Natural killer cell treated with Interleukin-12 subunit alpha and Interleukin-12 subunit beta and Interleukin-15 and Interleukin-18, amount 100 ng/mL, for 72 hours (primary cell): ENCODE data around the gene ATG16L1. TPM values are rescaled to one million over a fixed set of nuclear protein-coding genes. Genes with fewer than 3 reads are reported as not detected.

Experiments used
- ATAC-seq, 2 donors: fragments of 150-1000 bp; cut with Tn5 transposase in 1 of 2; sonication (Bioruptor Pico), chemical (Tn5 transposase) in 1 of 2; 2 replicates each; pipeline ENCODE4 v1.10.0; 2021
- DNase-seq: peaks from one replicate; pipeline ENCODE4 v3.0.0; 2022; ENCODE audit warnings: low spot score
- H3K27ac Mint-ChIP-seq, 2 donors: 1 replicate in 1 of 2; 2 replicates in 1 of 2; pipeline ENCODE4 v1.8.0; 2022; ENCODE audit warnings: mixed read lengths in 2 of 2, mild to moderate bottlenecking in 1 of 2, moderate library complexity in 1 of 2
- H3K27me3 Mint-ChIP-seq, 2 donors: 1 replicate in 1 of 2; 2 replicates in 1 of 2; pipeline ENCODE4 v1.8.0; 2022; ENCODE audit warnings: mixed read lengths in 2 of 2
- H3K36me3 Mint-ChIP-seq: one replicate; pipeline ENCODE4 v1.8.0; 2022; ENCODE audit warnings: mixed read lengths
- H3K4me1 Mint-ChIP-seq, 2 donors: 1 replicate in 1 of 2; 2 replicates in 1 of 2; pipeline ENCODE4 v1.8.0; 2022; ENCODE audit warnings: low read depth in 2 of 2, mixed read lengths in 2 of 2, mild to moderate bottlenecking in 1 of 2
- H3K4me3 Mint-ChIP-seq: one replicate; pipeline ENCODE4 v1.8.0; 2022; ENCODE audit warnings: mixed read lengths
- H3K9me3 Mint-ChIP-seq: 2 replicates; pipeline ENCODE4 v1.8.0; 2022; ENCODE audit warnings: mixed read lengths
- total RNA-seq, 2 donors: library from RNA; stranded (reverse); gene quantifications; one replicate each; pipeline ENCODE4 v1.2.3, GENCODE V29; 2022

The ATG16L1 gene
- 10 to 100 TPM; 39.5 to 78.6 TPM for total RNA-seq

DNA sequence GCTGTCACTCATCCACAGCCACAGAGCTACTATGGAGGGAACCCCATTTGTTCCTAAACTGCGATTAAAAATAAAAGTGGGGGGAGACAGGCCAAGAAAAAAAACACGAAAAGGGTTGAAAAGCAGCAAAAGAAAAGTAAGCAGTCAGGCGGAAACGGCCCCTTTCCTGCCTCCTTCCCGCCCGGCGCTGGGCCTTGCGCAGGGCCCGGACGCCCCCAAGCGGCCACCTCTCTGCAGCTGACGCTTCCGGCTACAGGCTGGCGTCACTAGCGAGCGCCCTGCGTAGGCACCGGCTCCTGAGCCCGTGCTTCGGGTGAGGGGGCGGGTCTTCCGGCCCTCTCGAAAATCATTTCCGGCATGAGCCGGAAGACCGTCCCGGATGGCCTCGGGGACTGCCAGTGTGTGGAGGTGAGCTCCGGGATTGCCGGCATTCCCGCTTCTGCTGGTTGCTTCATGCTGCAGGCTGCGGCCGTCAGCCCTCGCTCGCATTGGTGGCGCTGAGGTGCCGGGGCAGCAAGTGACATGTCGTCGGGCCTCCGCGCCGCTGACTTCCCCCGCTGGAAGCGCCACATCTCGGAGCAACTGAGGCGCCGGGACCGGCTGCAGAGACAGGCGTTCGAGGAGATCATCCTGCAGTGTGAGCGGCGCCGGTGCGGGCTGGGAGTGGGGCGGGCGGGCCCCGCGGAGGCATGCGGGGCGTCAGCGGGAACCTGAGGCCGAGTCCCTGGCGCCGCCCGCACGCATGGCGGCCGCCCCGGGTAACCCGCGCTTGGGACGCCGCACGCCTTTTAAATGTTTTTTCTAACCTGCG is at the start of gene ATG16L1:
Gene ATG16L1 (plus strand): TSS at position 368 of the 811 bp plus-strand sequence. CDS start 155 bp downstream, at position 523.
- H3K9me3 Mint-ChIP-seq = no peaks in the 10 kb centered on the region
- peak within 1 kb of the TSS; percentile 86 to 90 for H3K27ac Mint-ChIP-seq
- H3K4me3 Mint-ChIP-seq = peak within 1 kb of the TSS; percentile 94
- no peaks in the 10 kb centered on the region for H3K27me3 Mint-ChIP-seq
- DNase-seq = peak; percentile 98
- peaks cover 46 to 60% of the 10 kb centered on the region in 2 donors for H3K4me1 Mint-ChIP-seq
- H3K36me3 Mint-ChIP-seq = peaks cover 4% of the 10 kb centered on the region
- peak; percentile 99 to 100 for ATAC-seq

DNA sequence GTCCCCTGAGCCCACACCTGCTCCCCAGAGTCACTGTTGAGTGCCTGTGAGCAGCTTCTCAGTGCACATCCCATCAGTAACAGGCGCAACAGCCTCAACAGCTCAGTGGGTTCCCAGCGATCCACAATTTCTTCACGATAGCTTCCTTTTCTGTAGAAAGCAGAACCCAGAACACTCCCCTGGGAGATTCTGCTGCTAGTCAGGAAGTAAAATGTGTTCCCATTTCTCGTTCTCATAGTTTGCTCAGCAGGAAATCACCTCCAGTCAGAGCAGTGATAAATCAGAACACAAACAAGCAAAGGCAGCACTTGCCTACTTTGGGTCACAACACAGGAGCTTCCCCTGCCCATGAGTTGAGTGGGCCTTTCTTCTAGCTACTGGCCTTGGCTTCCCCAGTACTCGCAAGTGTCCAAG is 48.9 kb upstream of the ATG16L1 start:
- no peak for DNase-seq
- no peak overlapping the region for H3K4me3 Mint-ChIP-seq
- H3K27ac Mint-ChIP-seq = peak overlapping the region; percentile 60 to 61
- no peak for ATAC-seq
- no peaks in the 10 kb centered on the region for H3K9me3 Mint-ChIP-seq
- H3K4me1 Mint-ChIP-seq = peaks cover 8 to 19% of the 10 kb centered on the region in 2 donors
- H3K36me3 Mint-ChIP-seq = peaks cover 11% of the 10 kb centered on the region
- H3K27me3 Mint-ChIP-seq = no peaks in the 10 kb centered on the region

DNA sequence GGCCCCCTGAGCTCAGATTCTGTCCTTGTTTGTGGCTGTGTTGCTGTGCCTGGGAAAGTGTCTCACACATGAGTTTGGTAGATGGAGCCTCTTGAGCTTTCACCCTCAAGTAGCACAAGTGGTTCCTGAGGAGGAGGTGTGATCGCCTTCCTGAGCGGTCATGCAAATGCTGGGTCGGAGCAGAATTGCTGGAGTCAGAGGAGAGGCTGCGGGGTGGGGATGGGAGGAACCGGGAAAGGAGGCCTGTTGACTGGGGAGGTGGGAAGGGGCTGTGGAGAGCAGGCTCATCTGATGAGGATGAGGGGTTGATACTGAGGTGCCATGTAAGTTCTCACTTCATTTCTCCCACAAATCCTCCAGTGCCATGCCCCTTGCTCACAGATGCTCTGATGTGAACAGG is 48.4 kb upstream of the ATG16L1 start:
- Mint-ChIP-seq H3K4me1 (peaks cover 11 to 23% of the 10 kb centered on the region in 2 donors), H3K27ac (peak overlapping the region; percentile 60 to 61), H3K36me3 (peaks cover 8% of the 10 kb centered on the region), H3K9me3 (no peaks in the 10 kb centered on the region), H3K27me3 (no peaks in the 10 kb centered on the region), H3K4me3 (no peak overlapping the region)
- DNase-seq (peak; percentile 25), ATAC-seq (no peak)

DNA sequence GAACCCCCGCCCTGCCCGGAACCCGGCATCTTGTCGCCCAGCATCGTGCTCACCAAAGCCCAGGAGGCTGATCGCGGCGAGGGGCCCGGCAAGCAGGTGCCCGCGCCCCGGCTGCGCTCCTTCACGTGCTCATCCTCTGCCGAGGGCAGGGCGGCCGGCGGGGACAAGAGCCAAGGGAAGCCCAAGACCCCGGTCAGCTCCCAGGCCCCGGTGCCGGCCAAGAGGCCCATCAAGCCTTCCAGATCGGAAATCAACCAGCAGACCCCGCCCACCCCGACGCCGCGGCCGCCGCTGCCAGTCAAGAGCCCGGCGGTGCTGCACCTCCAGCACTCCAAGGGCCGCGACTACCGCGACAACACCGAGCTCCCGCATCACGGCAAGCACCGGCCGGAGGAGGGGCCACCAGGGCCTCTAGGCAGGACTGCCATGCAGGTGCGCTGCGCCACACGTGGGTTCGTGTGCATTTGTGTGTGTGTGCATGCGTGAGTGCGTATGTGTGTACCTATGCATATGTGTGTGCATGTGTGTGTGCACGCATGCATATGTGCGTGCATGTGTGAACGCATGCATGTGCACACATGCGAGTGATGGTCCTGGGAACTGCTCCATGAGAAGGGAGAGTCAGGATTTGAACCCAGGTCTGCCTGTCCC is 47.1 kb upstream of the ATG16L1 start:
- peaks cover 8% of the 10 kb centered on the region for H3K36me3 Mint-ChIP-seq
- H3K27ac Mint-ChIP-seq = no peak overlapping the region

DNA sequence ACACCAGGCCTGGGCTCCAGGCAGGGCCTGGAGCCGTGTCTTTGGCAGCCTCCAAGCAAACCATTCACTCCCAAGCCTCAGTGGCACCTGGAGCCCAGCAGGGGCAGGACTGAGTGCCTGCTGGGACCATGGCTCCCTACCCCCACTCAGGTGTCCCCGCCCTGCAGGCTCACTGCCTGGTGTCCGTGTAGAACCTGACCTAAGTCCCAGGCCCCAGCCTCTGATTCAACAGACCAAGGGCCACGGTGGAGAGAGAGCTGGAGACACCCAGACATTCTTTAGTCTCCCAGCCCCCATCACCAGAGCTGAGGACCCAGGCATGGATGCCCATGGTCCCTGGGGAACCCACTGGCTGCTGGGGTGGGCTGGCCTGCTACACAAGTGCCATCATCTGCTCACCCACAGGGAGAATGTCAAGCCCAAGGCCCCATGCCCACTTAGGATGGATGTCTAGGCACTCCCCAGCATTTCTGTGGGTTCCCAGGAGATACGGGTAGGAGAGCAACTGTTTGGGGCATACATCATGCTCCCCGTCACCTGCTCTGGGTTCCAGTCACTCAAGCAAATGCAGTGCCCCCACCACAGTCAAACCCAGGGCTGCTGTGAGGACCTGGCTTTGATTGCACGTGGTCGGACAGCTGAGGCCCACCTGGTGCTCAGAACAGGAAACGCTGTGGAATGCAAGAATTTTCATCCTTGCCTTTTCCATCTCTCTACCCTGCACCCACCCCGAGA is 42.9 kb upstream of the ATG16L1 start:
- no peaks in the 10 kb centered on the region for H3K36me3 Mint-ChIP-seq

More for the DNA sequence above, 47.1 kb upstream of the ATG16L1 start:
- ATAC-seq (no peak), DNase-seq (no peak)
- peaks cover 18 to 32% of the 10 kb centered on the region in 2 donors for H3K4me1 Mint-ChIP-seq
- H3K4me3 Mint-ChIP-seq = no peak overlapping the region
- no peaks in the 10 kb centered on the region for H3K27me3 Mint-ChIP-seq
- no peaks in the 10 kb centered on the region for H3K9me3 Mint-ChIP-seq

DNA sequence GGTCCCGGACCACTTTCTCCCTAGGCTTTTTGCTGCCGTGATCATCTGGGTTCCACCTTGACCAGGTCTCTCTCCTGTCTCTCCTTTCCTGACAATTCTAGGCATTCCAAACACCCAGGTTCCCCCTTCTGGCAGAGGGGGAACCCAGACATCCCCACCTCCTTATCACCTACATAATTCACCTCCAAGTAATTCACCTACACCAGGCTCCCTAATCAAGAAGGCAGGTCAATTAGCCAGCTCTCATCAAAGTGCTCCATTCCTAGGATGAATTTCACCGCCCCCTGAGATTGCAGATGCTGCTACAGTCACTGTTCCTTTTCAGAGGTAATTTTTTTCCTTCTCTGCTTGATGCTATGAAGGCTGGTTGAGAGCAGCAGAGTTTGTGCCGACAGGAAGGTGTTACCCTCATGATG is 42.3 kb upstream of the ATG16L1 start:
- no peak for ATAC-seq
- H3K27me3 Mint-ChIP-seq = no peaks in the 10 kb centered on the region
- peaks cover 15 to 27% of the 10 kb centered on the region in 2 donors for H3K4me1 Mint-ChIP-seq
- DNase-seq = peak; percentile 3
- peak overlapping the region; percentile 70 to 74 for H3K27ac Mint-ChIP-seq
- H3K36me3 Mint-ChIP-seq = no peaks in the 10 kb centered on the region
- H3K4me3 Mint-ChIP-seq = peak overlapping the region; percentile 38
- no peaks in the 10 kb centered on the region for H3K9me3 Mint-ChIP-seq

More for the DNA sequence above, 42.9 kb upstream of the ATG16L1 start:
- H3K4me1 Mint-ChIP-seq = peaks cover 15 to 27% of the 10 kb centered on the region in 2 donors
- H3K27me3 Mint-ChIP-seq = no peaks in the 10 kb centered on the region
- DNase-seq (peak; percentile 56), ATAC-seq (peak; percentile 21 to 47)
- H3K4me3 Mint-ChIP-seq = peak overlapping the region; percentile 38
- no peaks in the 10 kb centered on the region for H3K9me3 Mint-ChIP-seq
- peak overlapping the region; percentile 70 to 74 for H3K27ac Mint-ChIP-seq

DNA sequence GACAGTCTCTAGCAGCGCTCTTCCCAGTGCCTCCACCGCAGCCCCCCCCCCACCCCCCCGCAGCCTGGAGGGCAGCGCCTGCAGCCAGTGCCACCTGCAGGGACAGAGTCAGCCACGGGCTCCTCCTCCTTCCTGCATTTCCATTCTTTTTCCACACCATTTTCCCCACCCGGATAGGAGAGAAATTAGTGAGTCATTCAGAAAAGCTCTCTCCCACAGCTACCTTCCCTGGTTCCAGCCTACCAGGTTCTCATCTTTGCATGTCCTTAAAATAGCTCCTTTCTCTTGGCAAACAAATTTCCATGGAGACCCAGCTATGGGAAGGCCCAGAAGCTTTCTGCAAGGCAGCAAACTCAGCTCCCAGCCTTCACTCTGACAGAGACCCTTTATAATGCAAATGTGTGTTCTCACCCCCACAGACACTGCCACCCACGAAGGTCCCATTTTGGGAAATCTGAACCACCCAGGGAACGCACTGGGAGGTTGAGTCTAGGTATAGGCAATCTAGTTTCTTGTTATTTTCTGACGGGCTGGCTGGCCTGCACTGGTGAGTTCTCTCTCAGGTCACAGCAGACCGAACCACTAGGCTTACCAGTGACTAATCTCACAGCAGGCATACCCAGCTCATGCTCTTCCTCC is 41.8 kb upstream of the ATG16L1 start:
- H3K4me3 Mint-ChIP-seq = no peak overlapping the region
- no peaks in the 10 kb centered on the region for H3K9me3 Mint-ChIP-seq
- no peaks in the 10 kb centered on the region for H3K27me3 Mint-ChIP-seq
- H3K4me1 Mint-ChIP-seq = peaks cover 15 to 26% of the 10 kb centered on the region in 2 donors
- H3K27ac Mint-ChIP-seq = peak overlapping the region; percentile 70 to 74
- H3K36me3 Mint-ChIP-seq = no peaks in the 10 kb centered on the region
- DNase-seq (no peak), ATAC-seq (no peak)

DNA sequence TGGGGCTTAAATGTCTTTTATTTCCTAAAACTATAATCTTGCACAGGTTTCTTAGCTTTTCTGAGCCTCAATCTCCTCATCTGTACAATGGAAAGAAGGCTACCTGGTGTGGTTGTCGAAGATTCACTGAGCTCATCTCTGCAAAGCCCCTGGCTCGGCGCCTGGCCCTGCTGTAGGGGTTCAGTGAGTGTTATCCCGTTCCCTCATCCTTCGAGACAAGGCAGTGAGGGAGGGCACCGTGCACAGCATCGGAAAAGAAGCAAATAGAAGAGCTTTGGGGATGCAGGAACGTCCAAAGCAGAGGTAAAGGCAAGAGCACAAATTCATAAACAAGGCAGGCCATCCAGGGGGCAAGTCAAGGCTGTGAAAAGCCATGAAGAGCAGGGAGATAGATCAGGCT is 41.2 kb upstream of the ATG16L1 start:
- no peaks in the 10 kb centered on the region for H3K27me3 Mint-ChIP-seq
- H3K4me3 Mint-ChIP-seq = no peak overlapping the region
- DNase-seq (peak; percentile 34), ATAC-seq (no peak)
- H3K27ac Mint-ChIP-seq = peak overlapping the region; percentile 70 to 74
- H3K9me3 Mint-ChIP-seq = no peaks in the 10 kb centered on the region
- peaks cover 15 to 24% of the 10 kb centered on the region in 2 donors for H3K4me1 Mint-ChIP-seq
- no peaks in the 10 kb centered on the region for H3K36me3 Mint-ChIP-seq

DNA sequence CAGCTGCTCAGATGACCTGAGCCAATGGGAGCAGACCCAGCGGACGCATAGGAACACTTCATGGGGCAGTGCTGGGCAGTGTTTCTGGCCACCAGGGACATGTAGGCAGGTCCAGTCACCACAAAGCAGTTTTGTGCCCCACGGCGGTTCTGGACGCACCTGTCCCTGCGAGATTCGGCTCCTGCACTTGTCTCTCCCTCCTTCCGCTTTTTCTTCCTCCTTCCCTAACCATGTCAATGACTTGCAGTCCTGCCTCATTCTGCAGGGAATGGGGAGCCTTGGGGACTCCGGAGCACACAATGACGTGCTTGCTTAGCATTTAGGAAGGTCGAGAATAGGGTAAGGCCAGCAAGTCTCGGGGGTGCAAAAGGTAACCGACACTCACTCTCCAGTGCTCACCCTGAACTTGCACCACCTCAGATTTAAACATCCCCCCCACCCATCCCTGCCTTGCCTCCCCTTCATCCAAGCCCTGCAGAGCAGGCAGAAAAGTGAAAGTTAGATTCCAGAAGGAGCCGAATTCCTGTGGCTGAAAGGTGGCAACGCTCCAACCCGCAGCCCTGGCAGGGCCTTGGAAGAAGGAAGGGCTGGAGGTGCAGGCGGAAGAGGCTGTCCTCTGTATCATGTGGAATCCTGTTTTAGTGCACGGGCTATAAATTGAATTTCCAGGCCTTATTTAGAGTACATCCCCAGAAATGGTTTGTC is 40.5 kb upstream of the ATG16L1 start:
- peaks cover 15 to 24% of the 10 kb centered on the region in 2 donors for H3K4me1 Mint-ChIP-seq
- peak overlapping the region in 1 of 2 donors; percentile 74 for H3K27ac Mint-ChIP-seq
- no peak overlapping the region for H3K4me3 Mint-ChIP-seq
- DNase-seq (peak; percentile 54), ATAC-seq (no peak)
- H3K27me3 Mint-ChIP-seq = no peaks in the 10 kb centered on the region
- H3K9me3 Mint-ChIP-seq = no peaks in the 10 kb centered on the region
- H3K36me3 Mint-ChIP-seq = no peaks in the 10 kb centered on the region

DNA sequence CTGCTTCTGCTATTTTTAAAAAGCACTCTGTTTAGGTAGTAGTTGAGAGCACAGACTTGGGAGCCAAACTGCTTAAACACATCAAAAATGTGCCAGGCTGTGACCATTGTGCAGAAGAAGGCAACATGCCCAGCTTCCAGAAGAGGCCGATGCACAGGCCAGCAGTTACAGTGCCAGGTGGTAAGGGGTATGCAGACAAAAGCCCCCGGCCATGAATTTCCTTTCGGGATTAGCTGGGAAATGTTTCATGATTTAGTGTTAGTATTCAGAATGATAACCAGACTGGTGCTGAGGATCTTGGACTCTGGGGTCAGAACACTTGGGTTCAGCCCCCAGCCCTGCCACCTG is 40.0 kb upstream of the ATG16L1 start:
- Mint-ChIP-seq H3K4me1 (peaks cover 15 to 24% of the 10 kb centered on the region in 2 donors), H3K36me3 (no peaks in the 10 kb centered on the region), H3K27ac (no peak overlapping the region), H3K4me3 (no peak overlapping the region), H3K27me3 (no peaks in the 10 kb centered on the region), H3K9me3 (no peaks in the 10 kb centered on the region)
- ATAC-seq (no peak), DNase-seq (no peak)

DNA sequence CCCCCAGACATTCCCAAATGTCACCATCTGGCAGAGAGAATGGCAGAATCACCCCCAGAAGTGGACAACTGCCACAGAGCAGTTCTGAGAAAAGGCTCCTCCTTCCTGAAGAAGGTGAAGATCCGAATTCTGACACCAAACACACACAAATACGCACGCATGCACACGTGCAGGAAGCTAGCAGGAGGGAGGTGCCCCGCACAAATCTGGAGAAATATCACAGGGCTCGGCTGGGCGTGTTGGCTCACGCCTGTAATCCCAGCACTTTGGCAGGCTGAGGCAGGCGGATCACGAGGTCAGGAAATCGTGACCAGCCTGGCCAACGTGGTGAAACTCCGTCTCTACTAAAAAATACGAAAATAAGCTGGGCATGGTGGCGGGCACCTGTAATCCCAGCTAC is 38.5 kb upstream of the ATG16L1 start:
- no peaks in the 10 kb centered on the region for H3K36me3 Mint-ChIP-seq
- no peaks in the 10 kb centered on the region for H3K27me3 Mint-ChIP-seq
- peaks cover 11 to 19% of the 10 kb centered on the region in 2 donors for H3K4me1 Mint-ChIP-seq
- ATAC-seq = no peak
- no peaks in the 10 kb centered on the region for H3K9me3 Mint-ChIP-seq
- DNase-seq = peak; percentile 26
- H3K4me3 Mint-ChIP-seq = no peak overlapping the region
- no peak overlapping the region for H3K27ac Mint-ChIP-seq

DNA sequence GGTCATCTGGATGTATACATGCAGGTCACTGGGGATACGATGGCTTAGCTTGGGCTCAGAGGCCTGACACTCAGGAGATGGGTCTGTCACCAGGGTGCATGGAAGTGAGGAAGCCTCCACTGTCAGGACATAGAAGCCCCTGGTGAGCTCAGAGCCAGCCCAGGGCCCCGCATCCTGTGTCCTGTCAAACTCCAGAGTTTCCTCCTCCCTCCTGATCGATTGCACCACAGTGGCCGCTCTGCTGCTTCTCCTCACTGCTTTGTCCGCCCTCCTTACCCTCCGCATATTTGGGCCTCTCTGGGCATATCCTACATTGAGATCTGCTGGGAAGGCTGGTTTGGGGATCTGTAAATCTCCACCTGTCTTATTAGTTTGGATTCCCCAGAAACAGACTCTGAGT is 37.5 kb upstream of the ATG16L1 start:
- Mint-ChIP-seq H3K27ac (no peak overlapping the region), H3K4me1 (peaks cover 9 to 16% of the 10 kb centered on the region in 2 donors), H3K36me3 (no peaks in the 10 kb centered on the region), H3K27me3 (no peaks in the 10 kb centered on the region), H3K4me3 (no peak overlapping the region), H3K9me3 (no peaks in the 10 kb centered on the region)
- ATAC-seq (no peak), DNase-seq (no peak)

DNA sequence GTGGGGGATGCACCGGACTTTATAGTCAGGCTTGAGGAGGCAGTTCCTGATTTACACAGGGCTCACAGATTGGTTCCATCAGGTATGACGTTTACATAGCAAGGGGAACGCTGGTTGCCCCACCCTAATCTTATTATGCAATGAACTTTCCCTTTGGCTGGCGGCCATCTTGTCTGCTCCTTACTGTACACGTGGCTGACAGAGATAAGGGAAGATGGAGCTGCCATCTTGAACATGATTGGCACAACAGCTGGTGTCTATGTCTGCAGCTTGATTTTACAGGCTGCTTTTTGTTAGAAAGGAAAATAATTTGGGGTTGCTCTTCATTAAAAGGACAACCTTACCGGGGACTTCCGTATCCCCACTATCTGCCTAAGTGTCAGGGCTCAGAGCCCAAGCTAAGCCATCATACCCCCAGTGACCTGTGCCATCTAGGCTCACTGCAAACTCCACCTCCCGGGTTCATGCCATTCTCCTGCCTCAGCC is 33.5 kb upstream of the ATG16L1 start:
- peaks cover 0 to 2% of the 10 kb centered on the region in 2 donors for H3K4me1 Mint-ChIP-seq
- H3K27ac Mint-ChIP-seq = peak overlapping the region in 1 of 2 donors; percentile 4
- ATAC-seq (no peak), DNase-seq (no peak)
- H3K9me3 Mint-ChIP-seq = no peaks in the 10 kb centered on the region
- H3K4me3 Mint-ChIP-seq = no peak overlapping the region
- no peaks in the 10 kb centered on the region for H3K36me3 Mint-ChIP-seq
- H3K27me3 Mint-ChIP-seq = no peaks in the 10 kb centered on the region
